ENCODE results near the gene SMIM35.
"Not testable (repeated sequence)": the region's sequence is repeated elsewhere in the genome, so short reads cannot be mapped to it uniquely, and the experiment has no call there.

SMIM35 gene

GRCh38 chr11:117992136-117992535 is 94.6 kb downstream of the SMIM35 start:
- in situ Hi-C loops (cut with MboI; ENCODE audit: low sequenced_read_pairs): no loop called here

DNA sequence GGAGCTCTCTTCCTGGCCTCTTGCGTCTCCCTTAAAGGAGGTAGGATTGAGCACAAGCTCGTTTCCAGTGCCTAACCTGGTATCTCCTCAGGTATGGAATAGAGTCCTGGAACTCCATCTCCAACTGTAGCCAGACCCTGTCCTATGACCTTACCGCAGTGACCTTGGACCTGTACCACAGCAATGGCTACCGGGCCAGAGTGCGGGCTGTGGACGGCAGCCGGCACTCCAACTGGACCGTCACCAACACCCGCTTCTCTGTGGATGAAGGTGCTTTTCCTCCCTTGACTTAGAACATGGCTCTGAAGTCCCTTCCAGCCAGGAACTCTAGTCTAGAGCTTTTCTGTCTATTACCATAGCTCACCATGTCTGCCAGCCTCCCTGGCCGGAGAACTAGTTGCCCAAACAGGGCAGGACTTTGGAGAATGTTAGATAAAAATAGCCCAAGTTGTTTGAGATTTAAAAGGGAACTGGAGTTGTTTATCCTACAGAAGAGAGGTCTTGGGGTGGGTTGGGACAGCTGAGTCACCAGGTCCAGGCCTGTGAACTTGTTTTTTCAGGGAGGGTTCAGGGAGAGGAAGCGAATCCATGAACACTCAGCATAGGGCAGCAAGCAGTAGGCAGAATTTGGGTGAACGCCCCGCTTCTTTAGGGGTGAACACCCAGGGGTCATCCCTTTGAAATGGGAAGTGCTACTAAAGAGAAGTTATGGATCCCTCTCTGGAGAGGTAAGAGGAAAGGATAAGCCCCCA is 97.2 kb downstream of the SMIM35 start:
- in situ Hi-C loops (cut with MboI; ENCODE audit: low sequenced_read_pairs): no loop called here

DNA sequence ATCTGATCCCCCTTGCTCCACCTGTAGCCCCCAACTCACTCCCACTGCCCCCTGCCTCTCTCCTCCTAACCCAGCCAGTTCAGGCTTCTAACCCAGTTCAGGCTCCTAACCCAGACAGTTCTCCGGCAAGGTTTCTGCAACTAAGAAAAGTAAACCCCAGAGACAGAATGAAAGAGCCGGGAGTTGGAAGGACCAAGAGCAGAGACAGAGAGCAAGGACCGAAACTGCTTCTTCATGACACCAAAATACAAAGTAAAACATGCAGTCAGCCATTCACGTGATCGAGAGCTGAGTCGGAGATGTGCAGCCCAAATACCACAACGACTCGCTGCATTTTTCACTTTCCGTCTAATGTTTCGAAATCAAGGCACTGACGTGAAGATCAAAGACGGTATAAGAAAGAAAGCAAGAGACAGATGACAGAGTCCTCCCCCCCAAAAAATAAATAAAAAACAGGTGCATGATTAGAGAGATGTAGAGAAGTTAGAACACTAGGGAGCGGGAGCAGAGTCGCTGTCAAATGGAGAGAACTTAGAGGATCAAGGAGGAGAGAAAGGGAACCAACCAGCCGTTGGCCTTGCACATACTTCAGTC is 99.7 kb downstream of the SMIM35 start:
- in situ Hi-C loops (cut with MboI; ENCODE audit: low sequenced_read_pairs): no loop called here

DNA sequence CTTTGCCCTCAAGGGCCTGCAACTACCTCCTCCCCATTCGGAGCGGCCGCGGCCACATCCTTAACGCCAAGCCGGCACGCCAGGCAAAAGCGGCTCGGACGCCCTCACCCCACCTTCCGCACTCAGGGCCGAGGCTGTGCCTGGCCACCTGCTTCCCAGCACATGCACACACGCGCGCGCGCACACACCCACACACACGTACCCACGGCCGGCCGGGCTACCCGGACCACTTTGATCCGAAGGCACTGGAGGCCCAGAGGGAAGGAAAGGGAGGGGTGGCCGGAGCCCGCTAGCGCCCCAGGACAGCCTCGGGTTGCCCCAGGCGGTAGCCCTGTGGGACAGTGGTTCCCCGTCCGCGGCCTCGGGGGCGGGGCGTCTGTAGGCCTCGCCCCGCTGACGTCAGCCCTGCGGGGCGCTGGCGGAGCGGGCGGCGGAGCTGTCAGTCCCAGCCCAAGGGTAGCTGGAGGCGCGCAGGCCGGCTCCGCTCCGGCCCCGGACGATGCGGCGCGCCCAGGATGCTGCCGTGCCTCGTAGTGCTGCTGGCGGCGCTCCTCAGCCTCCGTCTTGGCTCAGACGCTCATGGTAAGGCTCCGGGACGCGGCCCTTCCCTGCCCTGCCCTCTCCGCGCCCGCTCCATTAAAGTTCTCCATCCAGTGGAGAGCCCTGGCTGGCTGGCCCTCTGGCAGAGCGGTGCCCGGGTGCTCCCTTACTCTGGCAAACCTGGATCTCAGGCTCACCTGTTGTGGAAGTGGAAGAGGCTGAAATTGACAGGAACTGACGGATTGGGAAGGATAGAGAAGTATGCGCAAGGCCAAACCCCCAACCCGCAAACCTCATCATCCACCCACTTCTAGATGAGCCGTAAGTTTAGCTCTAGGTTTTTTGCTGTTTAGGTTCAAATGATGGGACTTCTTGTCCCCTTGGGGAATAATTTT is 100.5 kb downstream of the SMIM35 start, which contains the start of gene IL10RA:
IL10RA (plus strand) TSS at position 442 of the 935 bp plus-strand sequence; CDS start at position 516, 74 bp downstream.
- in situ Hi-C loops (cut with MboI; ENCODE audit: low sequenced_read_pairs): no loop called here

- in situ Hi-C loops (cut with MboI; ENCODE audit: low sequenced_read_pairs): no loop called here
These were observed 102.3 kb downstream of the SMIM35 start for GRCh38 chr11:117984476-117984875.

DNA sequence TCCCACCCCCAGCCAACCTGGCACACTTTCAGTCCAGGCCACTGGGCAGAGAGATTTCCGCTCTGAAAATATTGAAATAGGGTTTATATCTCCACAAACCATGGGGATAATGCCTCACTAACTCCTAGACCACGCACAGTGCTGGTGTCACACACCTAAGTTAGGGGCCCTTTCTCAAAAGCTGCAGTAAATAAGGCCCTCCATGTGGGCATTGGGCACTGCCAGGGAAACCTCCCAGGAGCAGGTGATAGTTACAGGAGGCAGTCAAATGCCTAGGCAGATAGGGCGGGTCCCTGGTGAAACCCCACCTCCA is 103.6 kb downstream of the SMIM35 start:
- in situ Hi-C loops (cut with MboI; ENCODE audit: low sequenced_read_pairs): no loop called here

DNA sequence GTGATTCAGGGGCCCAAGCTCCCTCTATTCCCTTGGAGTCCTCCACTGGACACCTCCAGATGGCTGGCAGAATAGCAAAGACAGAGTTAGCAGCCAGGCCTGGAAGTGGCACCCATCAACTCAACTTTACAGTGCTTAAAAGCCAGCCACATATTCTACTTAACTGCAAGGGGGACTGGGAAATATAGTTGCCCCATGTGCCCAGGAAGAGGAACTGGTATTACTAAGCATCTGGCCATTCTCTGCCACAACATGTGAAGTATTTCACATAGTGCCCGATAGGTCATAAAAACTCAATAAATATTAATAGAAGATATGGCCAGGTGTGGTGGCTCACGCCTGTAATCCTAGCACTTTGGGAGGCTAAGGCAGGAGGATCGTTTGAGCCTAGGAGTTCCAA is 106.0 kb downstream of the SMIM35 start:
- in situ Hi-C loops (cut with MboI; ENCODE audit: low sequenced_read_pairs): no loop called here

DNA sequence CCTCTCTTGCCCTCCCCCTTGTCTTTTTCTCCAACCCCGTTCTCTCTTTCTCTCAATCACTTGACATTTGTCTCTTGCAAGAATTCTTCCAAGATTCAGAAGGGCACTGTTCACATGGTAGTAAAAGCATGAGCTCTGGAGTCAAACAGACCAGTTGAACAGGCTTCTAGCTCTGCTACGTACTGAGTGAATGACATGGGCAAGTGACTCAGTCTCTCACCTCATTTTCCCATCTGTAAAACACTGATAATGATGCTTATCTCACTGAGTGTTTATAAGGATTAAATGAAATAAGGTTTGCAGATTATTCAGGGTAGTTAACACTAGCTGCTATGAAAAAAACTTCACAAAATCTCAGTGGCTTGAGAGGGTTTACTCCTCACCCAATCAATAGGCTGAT is 106.5 kb downstream of the SMIM35 start:
- in situ Hi-C loops (cut with MboI; ENCODE audit: low sequenced_read_pairs): no loop called here

DNA sequence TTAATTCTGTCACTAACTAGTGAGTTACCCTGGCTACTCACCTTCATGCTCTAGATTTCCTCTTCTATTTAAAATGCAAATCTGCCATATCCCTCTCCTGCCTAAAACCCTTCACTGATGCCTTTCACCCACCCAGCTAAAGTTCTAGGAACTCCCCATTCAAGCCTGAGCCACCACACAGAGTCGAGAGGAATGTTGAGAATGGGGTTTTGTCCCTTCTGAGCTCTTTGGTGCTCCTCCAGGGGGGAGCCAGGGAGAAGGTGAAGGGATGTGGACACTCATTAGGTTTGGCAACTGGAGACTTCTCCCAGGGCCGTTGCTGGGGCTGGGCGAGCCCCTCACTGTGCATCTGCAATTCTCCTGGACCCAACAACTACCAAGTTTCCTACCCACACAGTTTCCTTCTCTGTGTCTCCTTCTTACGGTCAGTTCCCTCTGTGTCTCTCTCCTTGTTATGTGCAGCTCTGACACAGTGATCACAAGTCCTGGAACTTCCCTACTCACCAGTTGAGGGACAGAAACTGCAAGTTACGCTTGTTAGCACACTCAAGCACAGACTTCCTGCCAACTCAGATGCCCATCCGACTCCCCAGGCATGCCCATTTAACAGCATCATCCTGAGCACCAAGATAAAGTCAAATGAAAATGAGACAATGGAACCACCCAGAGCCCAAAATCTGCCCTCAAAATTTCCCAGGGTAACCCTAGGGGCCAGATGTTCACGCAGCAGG is 107.1 kb downstream of the SMIM35 start:
- in situ Hi-C loops (cut with MboI; ENCODE audit: low sequenced_read_pairs): no loop called here

GRCh38 chr11:117978991-117979390 is 107.8 kb downstream of the SMIM35 start:
- in situ Hi-C loops (cut with MboI; ENCODE audit: low sequenced_read_pairs): no loop called here

GRCh38 chr11:117978291-117978910 is 108.4 kb downstream of the SMIM35 start:
- in situ Hi-C loops (cut with MboI; ENCODE audit: low sequenced_read_pairs): not testable (repeated sequence)

DNA sequence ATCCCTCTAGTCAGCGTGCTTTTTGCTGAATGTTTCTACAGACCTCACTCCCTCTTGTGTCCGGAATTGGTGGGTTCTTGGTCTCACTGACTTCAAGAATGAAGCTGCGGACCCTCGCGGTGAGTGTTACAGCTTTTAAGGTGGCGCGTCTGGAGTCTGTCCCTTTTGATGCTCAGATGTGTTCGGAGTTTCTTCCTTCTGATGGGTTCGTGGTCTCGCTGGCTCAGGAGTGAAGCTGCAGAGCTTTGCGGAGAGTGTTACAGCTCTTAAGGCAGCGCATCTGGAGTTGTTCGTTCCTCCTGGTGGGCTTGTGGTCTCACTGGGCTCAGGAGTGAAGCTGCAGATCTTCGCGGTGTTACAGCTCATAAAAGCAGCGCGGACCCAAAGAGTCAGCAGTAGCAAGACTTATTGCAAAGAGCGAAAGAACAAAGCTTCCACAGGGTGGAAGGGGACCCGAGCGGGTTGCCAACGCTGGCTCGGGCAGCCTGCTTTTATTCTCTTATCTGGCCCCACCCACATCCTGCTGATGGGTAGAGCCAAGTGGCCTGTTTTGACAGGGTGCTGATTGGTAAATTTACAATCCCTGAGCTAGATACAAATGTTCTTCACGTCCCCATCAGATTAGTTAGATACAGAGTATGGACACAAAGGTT is 109.0 kb downstream of the SMIM35 start:
- in situ Hi-C loops (cut with MboI; ENCODE audit: low sequenced_read_pairs): not testable (repeated sequence)

DNA sequence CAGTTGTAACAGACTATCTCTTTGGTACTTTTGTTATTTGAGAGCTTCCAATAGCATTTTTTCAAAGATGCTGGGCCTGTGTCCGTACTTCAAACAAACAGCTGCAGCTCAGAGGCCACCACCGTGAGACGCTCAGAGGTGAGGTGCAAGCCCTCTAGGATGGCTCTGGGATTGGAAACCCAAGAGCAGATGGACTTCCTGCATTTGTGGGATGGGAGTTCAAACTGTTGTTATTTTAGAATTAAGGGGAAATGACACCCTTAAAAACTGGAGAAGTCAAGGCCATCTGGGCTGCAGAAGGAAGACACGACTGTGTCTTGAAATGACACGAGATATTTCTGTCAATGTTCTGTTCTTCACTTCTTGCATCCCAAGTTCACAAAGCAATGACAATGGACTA is 109.7 kb downstream of the SMIM35 start:
- in situ Hi-C loops (cut with MboI; ENCODE audit: low sequenced_read_pairs): no loop called here

GRCh38 chr11:117976445-117976844 is 110.3 kb downstream of the SMIM35 start:
- in situ Hi-C loops (cut with MboI; ENCODE audit: low sequenced_read_pairs): no loop called here

GRCh38 chr11:117973503-117973860 is 113.3 kb downstream of the SMIM35 start:
- in situ Hi-C loops (cut with MboI; ENCODE audit: low sequenced_read_pairs): no loop called here

DNA sequence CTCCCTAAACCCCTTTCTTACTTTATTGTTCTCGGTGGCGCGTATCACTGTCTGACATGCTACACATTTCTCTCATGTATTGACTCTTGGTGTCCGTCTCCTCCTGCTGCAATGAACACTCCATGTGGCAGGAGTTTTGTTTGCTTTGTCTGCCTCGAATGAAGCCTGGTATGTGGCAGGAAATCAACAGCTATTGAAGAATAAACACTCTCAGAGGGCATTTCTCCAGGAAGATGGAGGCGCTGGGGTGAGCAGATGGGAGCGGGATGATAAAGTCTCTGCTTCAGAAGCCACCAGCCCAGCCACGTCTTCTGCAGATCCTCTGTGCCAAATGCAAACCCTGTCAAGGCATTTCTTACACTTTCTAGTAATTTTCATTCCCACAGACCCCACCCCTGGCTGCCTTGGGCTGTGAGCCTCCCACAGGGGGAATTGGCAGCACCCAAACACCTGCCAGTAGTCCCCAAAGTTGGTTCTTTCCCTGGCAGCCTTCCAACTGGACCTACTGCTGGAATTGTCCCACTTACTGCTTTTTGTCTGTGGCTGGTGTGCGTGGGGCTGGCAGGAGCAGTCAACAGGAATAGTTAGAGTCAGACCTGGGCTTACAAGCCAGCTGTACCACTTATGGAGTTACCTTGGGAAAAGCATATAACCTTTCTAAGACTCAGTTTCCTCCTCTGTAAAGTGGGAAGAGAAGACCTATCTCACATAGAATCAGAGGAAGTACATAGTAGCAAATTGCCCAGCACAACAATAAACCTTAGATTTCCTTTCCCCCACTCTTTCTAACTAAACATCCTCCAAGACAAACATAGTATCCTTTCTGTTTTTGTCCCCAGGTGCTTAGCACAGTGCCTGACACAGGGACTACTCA is 113.9 kb downstream of the SMIM35 start:
- in situ Hi-C loops (cut with MboI; ENCODE audit: low sequenced_read_pairs): no loop called here

DNA sequence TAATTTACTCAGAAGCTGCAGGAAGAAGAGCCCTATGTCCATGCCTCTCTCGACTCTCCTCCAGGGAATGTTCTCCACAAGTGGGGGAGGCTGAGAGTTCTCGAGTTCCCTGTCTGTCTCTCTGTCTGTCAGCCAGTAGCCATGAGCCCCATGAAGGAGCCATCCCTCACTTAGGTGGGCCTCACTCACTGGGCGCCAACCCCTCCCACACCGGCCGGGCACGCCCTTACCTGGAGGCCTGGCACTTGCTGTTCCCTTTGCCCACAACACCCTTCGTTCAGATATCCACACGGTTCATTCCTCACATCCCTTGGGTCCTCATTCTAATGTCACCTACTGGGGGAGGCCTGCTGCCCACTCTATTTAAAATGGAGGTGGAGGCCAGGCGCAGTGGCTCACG is 114.7 kb downstream of the SMIM35 start:
- in situ Hi-C loops (cut with MboI; ENCODE audit: low sequenced_read_pairs): no loop called here

GRCh38 chr11:117970400-117971024 is 116.3 kb downstream of the SMIM35 start:
- in situ Hi-C loops (cut with MboI; ENCODE audit: low sequenced_read_pairs): no loop called here

All from HL-60/S4 (cell line).